ENCODE results near the gene TNRC6C. TPM values are rescaled to one million over a fixed set of nuclear protein-coding genes. Genes with fewer than 3 reads are reported as not detected.

TNRC6C gene
- total RNA-seq, 1 donor from 2014 or later = 24.7 TPM

GRCh38 chr17:78123258-78123929 lies 164.9 kb downstream of the TNRC6C start:
- no peak for DNase-seq (ENCODE audit: low spot score)

GRCh38 chr17:78124081-78124835 lies 165.8 kb downstream of the TNRC6C start:
- DNase-seq (ENCODE audit: low spot score) = no peak

DNA sequence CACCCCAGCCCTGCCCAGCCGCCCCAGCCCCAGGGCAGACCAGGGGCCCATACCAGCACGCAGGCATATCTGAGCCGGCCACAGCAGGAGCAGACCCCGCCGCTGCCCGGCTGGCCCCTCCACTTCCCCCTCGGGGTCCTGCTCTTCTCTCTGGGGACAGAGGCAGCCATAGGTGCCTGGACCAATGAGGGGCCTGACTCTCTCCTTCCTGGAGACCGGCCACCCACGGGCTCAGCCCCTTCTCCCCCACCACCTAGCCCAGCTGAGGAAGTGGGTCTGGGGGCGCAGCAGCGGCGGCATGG lies 166.3 kb downstream of the TNRC6C start:
- DNase-seq (ENCODE audit: low spot score) = no peak

- no peak for DNase-seq (ENCODE audit: low spot score)
Measured at GRCh38 chr17:78125138-78125913, 166.8 kb downstream of the TNRC6C start.

GRCh38 chr17:78125976-78126894 lies 167.7 kb downstream of the TNRC6C start:
- no peak for DNase-seq (ENCODE audit: low spot score)

DNA sequence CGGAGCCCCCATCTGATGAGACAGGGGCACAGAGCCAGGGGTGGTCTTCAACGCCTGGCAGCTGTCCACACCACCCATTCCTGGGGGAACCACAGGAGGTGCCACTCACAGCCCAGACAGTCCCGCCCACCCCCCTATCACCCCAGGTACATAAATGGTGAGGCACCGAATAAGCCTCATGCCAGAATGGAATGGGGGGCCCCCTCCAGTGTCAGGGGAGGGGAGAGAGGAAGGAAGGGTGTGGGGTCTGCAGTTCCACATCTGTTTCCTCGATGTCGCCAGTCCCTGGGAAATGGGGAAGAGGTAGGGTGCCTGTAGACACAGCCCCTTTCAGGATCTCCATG lies 168.4 kb downstream of the TNRC6C start:
- no peak for DNase-seq (ENCODE audit: low spot score)

GRCh38 chr17:78127239-78127887 lies 168.9 kb downstream of the TNRC6C start:
- no peak for DNase-seq (ENCODE audit: low spot score)

GRCh38 chr17:78127888-78128550 lies 169.5 kb downstream of the TNRC6C start:
- DNase-seq (ENCODE audit: low spot score) = no peak

DNA sequence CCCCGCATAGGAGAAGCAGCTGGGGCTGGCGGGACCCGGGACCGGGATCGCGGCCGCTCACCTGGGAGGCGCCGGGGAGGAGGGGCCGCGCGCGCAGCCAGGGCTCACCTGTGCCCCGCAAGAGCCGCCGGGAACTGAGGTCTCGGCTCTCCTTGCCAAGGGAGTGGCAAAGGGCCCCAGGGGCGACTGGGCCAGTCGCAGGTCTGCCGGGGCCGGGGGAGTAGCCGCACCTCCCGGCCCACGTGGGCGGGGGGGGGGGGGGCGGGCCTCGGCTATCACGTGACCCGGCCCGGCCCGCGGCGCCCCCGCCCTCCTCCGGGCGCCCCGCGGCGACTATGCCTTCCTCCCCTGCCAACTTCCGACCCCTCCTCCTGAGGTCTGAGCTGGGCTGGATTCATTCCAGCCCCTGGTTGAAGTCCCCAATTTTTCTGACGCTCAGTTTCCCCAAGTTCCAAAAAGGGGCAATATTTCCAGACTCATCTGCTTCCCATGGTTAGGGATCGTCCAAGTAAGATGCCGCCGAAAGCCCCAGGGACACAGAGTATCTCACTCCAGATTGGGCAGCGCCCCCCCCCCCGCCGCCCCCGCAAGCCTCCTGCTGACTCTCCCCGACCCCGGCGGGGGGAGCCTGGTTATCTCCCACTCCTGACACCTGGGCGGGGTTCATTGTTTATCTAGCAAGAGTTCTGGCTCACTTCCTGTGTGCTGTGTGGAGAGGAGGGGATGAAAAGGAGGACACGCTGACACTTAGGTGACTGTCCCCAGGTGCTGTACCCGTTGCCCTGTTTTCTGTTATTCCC lies 170.2 kb downstream of the TNRC6C start, which contains the start of gene TMC6:
Gene TMC6, minus strand, starts transcription at position 205 of the 800 bp plus-strand sequence. CDS start 1,923 bp downstream, outside the sequence.
- no peak for DNase-seq (ENCODE audit: low spot score)

GRCh38 chr17:78129351-78130089 lies 171.0 kb downstream of the TNRC6C start:
- DNase-seq (ENCODE audit: low spot score) = no peak

DNA sequence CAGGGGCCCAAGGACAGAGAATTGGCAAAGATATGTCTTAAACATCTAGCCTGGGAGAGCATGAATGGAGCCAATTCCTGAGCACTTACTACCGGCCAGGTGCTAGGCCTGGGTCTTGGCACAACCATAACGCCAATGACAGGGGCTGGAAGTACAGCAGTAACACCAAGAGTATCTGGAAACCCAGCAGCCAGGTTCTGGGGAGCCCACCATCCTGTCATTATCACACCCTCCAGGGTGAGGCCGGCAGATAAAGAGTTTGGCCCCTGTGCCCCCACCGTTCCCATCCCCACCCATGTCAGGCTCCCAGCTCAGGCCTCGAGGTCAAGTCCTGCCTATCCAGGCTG lies 171.6 kb downstream of the TNRC6C start:
- no peak for DNase-seq (ENCODE audit: low spot score)

DNA sequence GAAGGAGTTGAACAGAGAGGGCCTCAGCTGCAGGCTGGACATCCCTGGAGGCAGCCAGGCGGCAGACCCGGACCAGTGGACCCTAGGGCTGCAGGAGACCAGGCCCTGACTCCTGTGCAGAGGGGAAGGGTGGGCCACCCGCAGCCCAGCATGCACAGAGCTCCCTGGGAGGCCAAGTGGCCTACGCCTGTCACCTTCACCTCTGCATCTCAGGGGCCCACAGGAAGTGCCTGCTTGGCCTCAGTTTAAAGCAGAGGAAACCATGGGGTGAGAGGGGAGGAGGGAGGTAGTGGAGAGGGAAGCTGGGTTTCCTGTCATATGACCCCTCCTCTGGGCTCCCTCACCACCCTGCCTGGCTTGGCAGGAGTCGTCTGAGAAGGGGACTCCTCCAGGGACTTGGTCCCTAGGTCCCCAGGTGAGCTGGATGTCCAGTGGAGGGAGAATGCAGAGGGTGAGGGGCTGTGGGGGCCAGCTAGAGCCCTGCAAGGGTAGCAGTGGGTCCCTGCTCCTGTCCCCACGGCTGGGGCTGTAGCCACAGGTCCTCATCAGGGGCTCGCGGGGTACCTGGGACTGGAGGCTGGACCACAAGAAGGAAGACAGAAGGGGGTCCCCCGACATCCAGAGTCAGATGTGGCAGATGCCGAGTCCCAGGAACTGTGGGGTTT lies 172.1 kb downstream of the TNRC6C start, which contains the start of gene TMC8:
Gene TMC8, plus strand, starts transcription at position 335 of the 665 bp plus-strand sequence. CDS start 818 bp downstream, outside the sequence.
- no peak for DNase-seq (ENCODE audit: low spot score)

- DNase-seq (ENCODE audit: low spot score) = no peak
Measured at GRCh38 chr17:78131172-78132083, 172.9 kb downstream of the TNRC6C start.

- DNase-seq (ENCODE audit: low spot score) = no peak
Measured at GRCh38 chr17:78132084-78132676, 173.7 kb downstream of the TNRC6C start.

DNA sequence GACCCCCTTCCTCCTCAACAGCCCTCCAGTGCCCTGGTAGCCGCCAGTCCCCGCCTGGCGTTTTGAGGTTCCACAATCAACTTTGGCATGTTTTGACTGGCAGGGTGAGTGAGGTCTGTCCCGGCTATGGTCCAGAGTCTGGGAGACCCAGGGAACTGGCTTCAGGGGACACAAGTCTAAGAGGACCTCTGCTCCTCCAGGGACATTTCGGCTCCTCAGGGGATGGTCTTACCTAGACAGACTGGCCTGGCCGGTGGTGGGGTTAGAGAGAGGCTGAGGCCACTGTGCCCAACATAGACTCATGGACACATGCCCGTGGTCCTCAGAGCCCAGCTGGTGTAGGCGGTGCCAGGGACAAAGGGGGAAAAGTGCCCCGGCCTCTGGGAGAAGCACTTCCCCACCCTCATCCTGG lies 174.3 kb downstream of the TNRC6C start:
- DNase-seq (ENCODE audit: low spot score) = no peak

- DNase-seq (ENCODE audit: low spot score) = no peak
Measured at GRCh38 chr17:78133179-78133951, 174.9 kb downstream of the TNRC6C start.

Data from mesenteric fat pad (tissue), 1 donor.